GM23338 (cell line): ENCODE measurements around the gene JMJD1C. TPM values are rescaled to one million over a fixed set of nuclear protein-coding genes. Genes with fewer than 3 reads are reported as not detected.

Source experiments
- ATAC-seq: fragments of 200-7000 bp; cut with Tn5 transposase; 3 replicates; pipeline ENCODE4 v1.9.1; 2020
- DNase-seq: peaks from one replicate; pipeline ENCODE4 v3.0.0-alpha.2; 2015; ENCODE audit warnings: low spot score
- H2AFZ ChIP-seq: fragments of 200-600 bp; sonication (generic); 2 replicates; pipeline ENCODE4 v1.8.0; 2016; ENCODE audit warnings: antibody characterized with exemption, mild to moderate bottlenecking, moderate library complexity
- H3F3A ChIP-seq: fragments of 200-600 bp; sonication (generic); replicated peaks from 2 replicates; pipeline ENCODE4 v1.8.0; 2017; ENCODE audit warnings: antibody characterized with exemption, mixed run types, low read depth
- H3K27ac ChIP-seq: fragments of 200-600 bp; sonication (generic); 2 replicates; pipeline ENCODE4 v1.6.1; 2016; ENCODE audit warnings: low read depth
- H3K27me3 ChIP-seq: fragments of 200-600 bp; sonication (generic); 2 replicates; pipeline ENCODE4 v1.8.0; 2016; ENCODE audit warnings: mild to moderate bottlenecking, mixed run types, moderate library complexity; ENCODE audit not compliant: insufficient read depth
- H3K36me3 ChIP-seq: fragments of 200-600 bp; sonication (generic); 2 replicates; pipeline ENCODE4 v1.8.0; 2016; ENCODE audit warnings: mild to moderate bottlenecking; ENCODE audit not compliant: insufficient read depth
- H3K4me1 ChIP-seq: fragments of 200-600 bp; sonication (generic); 2 replicates; pipeline ENCODE4 v1.8.0; 2016; ENCODE audit warnings: mild to moderate bottlenecking, moderate library complexity; ENCODE audit not compliant: insufficient read depth
- H3K4me2 ChIP-seq: fragments of 200-600 bp; sonication (generic); 2 replicates; pipeline ENCODE4 v1.7.1; 2017; ENCODE audit warnings: mixed run types
- H3K4me3 ChIP-seq: fragments of 200-600 bp; sonication (generic); 2 replicates; pipeline ENCODE4 v1.6.1; 2016; ENCODE audit warnings: mixed run types
- H3K79me2 ChIP-seq: fragments of 200-600 bp; sonication (generic); replicated peaks from 2 replicates; pipeline ENCODE4 v1.8.0; 2017; ENCODE audit warnings: mild to moderate bottlenecking; ENCODE audit not compliant: insufficient read depth
- H3K9me2 ChIP-seq: fragments of 200-600 bp; sonication (generic); 2 replicates; pipeline ENCODE4 v1.8.0; 2017; ENCODE audit not compliant: insufficient read depth
- H4K20me1 ChIP-seq: fragments of 200-600 bp; sonication (generic); replicated peaks from 2 replicates; pipeline ENCODE4 v1.8.0; 2017; ENCODE audit warnings: mild to moderate bottlenecking; ENCODE audit not compliant: insufficient read depth
- H3K27ac Mint-ChIP-seq: 2 replicates; pipeline ENCODE4 v1.8.0; 2020; ENCODE audit warnings: inconsistent platforms, mild to moderate bottlenecking, moderate library complexity, mixed read lengths
- H3K27me3 Mint-ChIP-seq: 3 replicates; pipeline ENCODE4 v1.8.0; 2022; ENCODE audit warnings: low read depth, mild to moderate bottlenecking, moderate library complexity, mixed read lengths, inconsistent platforms; ENCODE audit not compliant: insufficient read depth, poor library complexity
- H3K36me3 Mint-ChIP-seq: 3 replicates; pipeline ENCODE4 v1.8.0; 2021; ENCODE audit warnings: low read depth, mild to moderate bottlenecking, inconsistent platforms, moderate library complexity, mixed read lengths
- H3K4me1 Mint-ChIP-seq: 3 replicates; pipeline ENCODE4 v1.8.0; 2020; ENCODE audit warnings: mild to moderate bottlenecking, inconsistent platforms, mixed read lengths
- H3K4me3 Mint-ChIP-seq: 3 replicates; pipeline ENCODE4 v1.8.0; 2021; ENCODE audit warnings: moderate library complexity, mild to moderate bottlenecking, inconsistent platforms, mixed read lengths
- H3K9me3 Mint-ChIP-seq: 3 replicates; pipeline ENCODE4 v1.8.0; 2020; ENCODE audit warnings: moderate library complexity, mild to moderate bottlenecking, inconsistent platforms, mixed read lengths
- CTCF ChIP-seq, 2 experiments: fragments of 200-600 bp in 1 of 2; sonication (generic) in 1 of 2; conservative IDR thresholded peaks; 2 replicates each; pipeline versions ENCODE4 v1.5.1 to v1.6.1; 2016 to 2017; ENCODE audit warnings: antibody characterized with exemption in 2 of 2, low read depth in 2 of 2, mild to moderate bottlenecking in 2 of 2, moderate library complexity in 1 of 2
- ETS1 ChIP-seq: IDR thresholded peaks from 2 replicates; pipeline ENCODE4 v1.6.1; 2016; ENCODE audit warnings: antibody characterized with exemption
- JUNB ChIP-seq: IDR thresholded peaks from one replicate; pipeline ENCODE4 v1.6.1; 2016; ENCODE audit warnings: antibody characterized with exemption; ENCODE audit not compliant: unreplicated experiment
- NANOG ChIP-seq: IDR thresholded peaks from 2 replicates; pipeline ENCODE4 v1.6.1; 2016; ENCODE audit warnings: antibody characterized with exemption, borderline replicate concordance
- POLR2AphosphoS5 ChIP-seq: IDR thresholded peaks from 2 replicates; pipeline ENCODE4 v1.6.1; 2016; ENCODE audit warnings: antibody characterized with exemption, low read depth
- REST ChIP-seq: IDR thresholded peaks from one replicate; pipeline ENCODE4 v1.6.1; 2018; ENCODE audit warnings: antibody characterized with exemption; ENCODE audit not compliant: unreplicated experiment
- STAT1 ChIP-seq: IDR thresholded peaks from one replicate; pipeline ENCODE4 v1.6.1; 2016; ENCODE audit warnings: antibody characterized with exemption; ENCODE audit not compliant: unreplicated experiment
- ZNF114 ChIP-seq: fragments of 250-450 bp; sonication (Bioruptor Pico); IDR thresholded peaks from 2 replicates; pipeline ENCODE4 v1.5.0; 2020; ENCODE audit warnings: mild to moderate bottlenecking, moderate library complexity
- long read RNA-seq: library from polyadenylated mRNA; unstranded; transcript quantifications from one replicate; pipeline ENCODE4 v2.0.0, GENCODE V29; 2020; ENCODE audit not compliant: unreplicated experiment
- polyA plus RNA-seq: library from polyadenylated mRNA; unstranded; fragments of >200 nt; fragmentation: Nextera tagmentation; extraction: Ambion mirVana; gene quantifications from 2 replicates; pipeline ENCODE4 v1.2.1, GENCODE V29; 2016
- total RNA-seq: library from RNA; depleted of rRNA; stranded (reverse); fragments of >200 nt; shearing (Covaris generic); gene quantifications from 2 replicates; pipeline ENCODE4 v1.2.3, GENCODE V29; 2014; rRNA removed

Gene JMJD1C
- total RNA-seq (405 and 435 TPM in 2 replicates), polyA plus RNA-seq (272 and 333 TPM in 2 replicates)
- long read RNA-seq, partial matches to known transcripts: 22 of 41 reads
- long read RNA-seq, other reads (novel, unspliced or antisense): 17 of 41 reads

- Histone ChIP-seq H3F3A (peaks cover 5% of the 10 kb centered on the region; the same call in 1 of the 2 replicates), H3K79me2 (peaks cover 81% of the 10 kb centered on the region), H3K27ac (peak within 1 kb of the TSS; percentile 77), H3K27me3 (no peaks in the 10 kb centered on the region), H3K4me2 (peak within 1 kb of the TSS; percentile 83), H3K4me3 (peak within 1 kb of the TSS; percentile 71), H4K20me1 (0 out of 2 replicates have a peak, but pooled peaks cover 9% of the 10 kb centered on the region), H3K4me1 (peaks cover 18% of the 10 kb centered on the region), H3K36me3 (no peaks in the 10 kb centered on the region), H3K9me2 (no peaks in the 10 kb centered on the region), H2AFZ (peak within 1 kb of the TSS; percentile 38)
- Mint-ChIP-seq H3K27me3 (peaks cover 3% of the 10 kb centered on the region), H3K36me3 (no peaks in the 10 kb centered on the region), H3K4me1 (peaks cover 18% of the 10 kb centered on the region), H3K27ac (peak within 1 kb of the TSS; percentile 88), H3K9me3 (no peaks in the 10 kb centered on the region), H3K4me3 (peak within 1 kb of the TSS; percentile 87)
- ATAC-seq: peak; percentile 87
- TF ChIP-seq REST (no peak), STAT1 (no peak), NANOG (no peak), ZNF114 (no peak), ETS1 (no peak), JUNB (no peak), POLR2AphosphoS5 (peak; percentile 55; the same call in 1 of the 2 replicates), CTCF (conservative IDR thresholded peaks at IDR 0.05; ENCODE audit: low read depth in 2 of 2) (peak in 1 of 2 experiments; percentile 21; a peak in 1 of 4 replicates)
- peak; percentile 93 for DNase-seq
Observed at GRCh38 chr10:63465293-63466143, at the start of gene JMJD1C. Gene JMJD1C, minus strand, starts transcription at chr10:63465977. Its CDS starts 315 bp downstream, at chr10:63465662.
